Fibroblast of lung (primary cell): ENCODE results near the gene ATXN7L1.

Source experiments
- CTCF ChIP-seq, 2 donors: IDR thresholded peaks in 1 of 2; conservative IDR thresholded peaks in 1 of 2; 1 replicate in 1 of 2; 2 replicates in 1 of 2; pipeline ENCODE4 v1.5.1; 2011 to 2012; ENCODE audit warnings: low read length in 2 of 2, control low read depth in 1 of 2, inconsistent platforms in 1 of 2, low read depth in 1 of 2, mild to moderate bottlenecking in 1 of 2
- EZH2 ChIP-seq: IDR thresholded peaks from 2 replicates; pipeline ENCODE4 v1.5.1; 2012; ENCODE audit warnings: low read length, control low read depth, mild to moderate bottlenecking; ENCODE audit errors: missing control alignments

GRCh38 chr7:105618016-105618296 lies 258.4 kb downstream of the ATXN7L1 start:
- TF ChIP-seq CTCF (conservative IDR thresholded peaks at IDR 0.05 in 1 of 2, IDR thresholded peaks at IDR 0.05 in 1 of 2; ENCODE audit: low read depth in 1 of 2, low read length in 2 of 2) (no peak), EZH2 (no peak)
